DND-41 (cell line): Measurements from ENCODE around the gene GLYATL1.

Experiments used
- EZH2 ChIP-seq: IDR thresholded peaks from 3 replicates; pipeline ENCODE4 v1.6.1; 2012; ENCODE audit warnings: borderline replicate concordance, low read depth, mild to moderate bottlenecking, moderate library complexity, low read length, inconsistent platforms; ENCODE audit not compliant: severe bottlenecking
- TF ChIP-seq, protein P1 (sequence below): IDR thresholded peaks from 2 replicates; pipeline ENCODE4 v1.5.1; 2012; ENCODE audit warnings: borderline replicate concordance, low read length, moderate library complexity, mild to moderate bottlenecking; ENCODE audit not compliant: poor library complexity, severe bottlenecking; ENCODE audit errors: extremely low read depth

DNA sequence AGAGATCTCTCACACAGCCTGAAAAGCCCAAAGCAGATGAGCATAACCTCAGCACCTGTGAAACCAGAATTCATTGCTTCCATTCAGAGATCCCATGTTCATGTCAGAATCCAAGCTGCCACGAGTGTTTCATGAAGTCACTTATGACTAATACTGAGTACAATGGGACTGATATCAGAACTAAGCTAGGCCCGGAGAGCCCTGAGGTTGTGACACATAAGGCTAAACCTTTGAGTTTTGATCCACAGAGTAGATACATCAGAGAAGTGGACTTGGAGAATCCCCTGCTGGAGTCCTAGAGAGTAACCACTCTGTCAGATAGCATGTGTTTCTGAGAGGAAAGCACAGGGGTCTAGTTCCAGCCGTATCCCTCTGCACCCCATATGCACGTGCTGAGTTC is 890 bp upstream of the GLYATL1 start:
- TF ChIP-seq, protein P1, sequence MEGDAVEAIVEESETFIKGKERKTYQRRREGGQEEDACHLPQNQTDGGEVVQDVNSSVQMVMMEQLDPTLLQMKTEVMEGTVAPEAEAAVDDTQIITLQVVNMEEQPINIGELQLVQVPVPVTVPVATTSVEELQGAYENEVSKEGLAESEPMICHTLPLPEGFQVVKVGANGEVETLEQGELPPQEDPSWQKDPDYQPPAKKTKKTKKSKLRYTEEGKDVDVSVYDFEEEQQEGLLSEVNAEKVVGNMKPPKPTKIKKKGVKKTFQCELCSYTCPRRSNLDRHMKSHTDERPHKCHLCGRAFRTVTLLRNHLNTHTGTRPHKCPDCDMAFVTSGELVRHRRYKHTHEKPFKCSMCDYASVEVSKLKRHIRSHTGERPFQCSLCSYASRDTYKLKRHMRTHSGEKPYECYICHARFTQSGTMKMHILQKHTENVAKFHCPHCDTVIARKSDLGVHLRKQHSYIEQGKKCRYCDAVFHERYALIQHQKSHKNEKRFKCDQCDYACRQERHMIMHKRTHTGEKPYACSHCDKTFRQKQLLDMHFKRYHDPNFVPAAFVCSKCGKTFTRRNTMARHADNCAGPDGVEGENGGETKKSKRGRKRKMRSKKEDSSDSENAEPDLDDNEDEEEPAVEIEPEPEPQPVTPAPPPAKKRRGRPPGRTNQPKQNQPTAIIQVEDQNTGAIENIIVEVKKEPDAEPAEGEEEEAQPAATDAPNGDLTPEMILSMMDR: no peak
- TF ChIP-seq EZH2: no peak
